CMK (cell line): ENCODE results near the gene ACSF2.
"Not testable (repeated sequence)": the region's sequence is repeated elsewhere in the genome, so short reads cannot be mapped to it uniquely, and the experiment has no call there.

Source experiments
- DNase-seq: peaks from one replicate; pipeline ENCODE4 v3.0.0-alpha.2; 2010; ENCODE audit warnings: low read depth

Gene ACSF2

DNA sequence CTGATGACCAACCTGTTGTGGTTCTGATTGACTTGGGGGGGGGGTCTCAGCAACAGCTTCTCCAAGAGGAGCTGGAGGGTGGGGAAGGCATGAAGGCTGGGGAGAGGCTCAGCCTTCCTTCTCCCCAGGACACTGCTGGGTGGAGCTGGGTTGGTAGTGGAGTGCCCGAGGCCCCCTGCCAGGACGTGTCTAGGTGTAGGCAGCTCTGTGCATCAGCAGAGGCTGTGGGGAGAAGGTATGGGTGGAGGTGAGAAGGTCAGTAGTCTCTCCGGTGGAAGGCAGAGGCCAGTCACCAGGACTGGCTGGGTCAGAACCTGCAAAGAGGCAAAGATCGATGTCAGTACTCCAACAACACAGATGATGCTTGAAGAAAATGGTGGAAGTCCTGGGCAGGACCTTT, 38.7 kb downstream of the ACSF2 start:
- DNase-seq = no peak

DNA sequence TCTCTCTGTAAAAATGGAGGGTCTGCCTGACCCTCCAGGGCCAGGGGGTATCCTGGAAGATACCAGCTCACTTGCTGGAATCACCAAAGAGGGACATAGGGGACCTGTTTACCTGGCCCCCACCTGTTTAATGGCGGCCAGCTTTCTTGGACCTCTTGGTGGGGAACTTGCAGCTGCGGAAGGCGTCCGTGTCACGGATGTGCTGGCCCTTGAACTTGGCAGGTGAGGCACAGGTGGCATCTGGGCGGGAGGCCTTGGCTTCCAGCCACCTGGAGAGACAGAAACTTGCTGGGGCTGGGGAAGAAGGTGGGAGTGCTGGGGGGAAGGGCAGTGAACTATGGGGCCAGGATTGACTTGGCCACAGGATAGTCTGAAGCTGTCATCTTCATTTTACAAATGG, 39.2 kb downstream of the ACSF2 start:
- no peak for DNase-seq

DNA sequence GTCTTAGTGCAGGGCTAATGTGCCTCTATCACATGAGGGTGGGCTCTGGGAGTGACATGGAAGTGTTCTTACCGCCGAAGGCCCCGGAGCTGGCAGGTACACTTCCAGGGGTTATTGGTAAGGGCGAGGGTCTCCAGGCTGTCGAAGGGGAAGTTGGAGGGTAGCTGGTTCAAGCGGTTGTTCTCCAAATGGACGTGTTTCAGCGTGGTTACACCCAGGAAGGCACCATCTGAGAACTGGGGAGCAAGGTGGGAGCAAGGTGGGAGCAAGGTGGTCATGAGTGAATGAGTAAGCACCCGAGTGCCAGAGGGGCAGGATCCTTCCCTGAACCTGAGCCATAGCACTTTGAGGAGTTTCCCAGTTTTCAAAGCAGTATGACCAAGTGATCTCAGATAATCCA, 39.6 kb downstream of the ACSF2 start:
- no peak for DNase-seq

DNA sequence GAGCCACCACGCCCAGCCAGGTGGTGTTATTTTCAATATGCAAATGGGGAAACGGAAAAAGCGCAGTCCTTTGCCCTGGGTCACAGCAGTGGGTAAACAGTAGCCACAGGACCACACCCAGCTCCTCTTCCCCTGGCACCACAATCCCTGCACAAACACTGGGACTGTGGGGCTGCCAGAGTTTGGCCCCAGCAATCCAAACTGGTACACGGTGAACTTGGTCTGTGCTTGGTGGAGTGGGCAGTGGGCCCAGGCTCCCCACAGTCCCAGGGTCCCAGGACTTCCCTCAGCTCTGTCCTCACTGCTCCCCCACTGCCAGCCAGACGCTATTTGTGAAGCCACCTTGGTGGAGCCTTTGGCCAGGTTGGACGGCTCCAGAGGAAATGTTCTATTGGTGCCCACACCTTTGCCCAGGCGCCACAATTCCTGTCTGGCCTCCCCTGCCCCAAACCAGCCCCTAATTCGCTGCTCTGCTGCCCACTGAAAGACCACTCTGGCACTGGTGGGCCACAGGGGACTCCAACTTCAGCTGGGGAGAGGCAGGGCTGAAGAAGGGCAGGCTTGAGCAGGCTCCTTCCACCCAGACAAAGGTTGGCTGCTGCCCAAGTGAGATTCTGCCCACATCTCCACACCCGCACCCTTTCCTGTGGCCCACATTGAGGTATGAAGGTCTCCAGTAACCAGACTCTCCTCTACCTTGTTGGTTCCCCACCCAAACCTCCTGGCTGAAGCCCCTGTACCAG, 40.5 kb downstream of the ACSF2 start:
- DNase-seq = no peak

GRCh38 chr17:50467114-50467854, 41.3 kb downstream of the ACSF2 start:
- DNase-seq = no peak

GRCh38 chr17:50467855-50468303, 41.9 kb downstream of the ACSF2 start:
- DNase-seq = no peak

DNA sequence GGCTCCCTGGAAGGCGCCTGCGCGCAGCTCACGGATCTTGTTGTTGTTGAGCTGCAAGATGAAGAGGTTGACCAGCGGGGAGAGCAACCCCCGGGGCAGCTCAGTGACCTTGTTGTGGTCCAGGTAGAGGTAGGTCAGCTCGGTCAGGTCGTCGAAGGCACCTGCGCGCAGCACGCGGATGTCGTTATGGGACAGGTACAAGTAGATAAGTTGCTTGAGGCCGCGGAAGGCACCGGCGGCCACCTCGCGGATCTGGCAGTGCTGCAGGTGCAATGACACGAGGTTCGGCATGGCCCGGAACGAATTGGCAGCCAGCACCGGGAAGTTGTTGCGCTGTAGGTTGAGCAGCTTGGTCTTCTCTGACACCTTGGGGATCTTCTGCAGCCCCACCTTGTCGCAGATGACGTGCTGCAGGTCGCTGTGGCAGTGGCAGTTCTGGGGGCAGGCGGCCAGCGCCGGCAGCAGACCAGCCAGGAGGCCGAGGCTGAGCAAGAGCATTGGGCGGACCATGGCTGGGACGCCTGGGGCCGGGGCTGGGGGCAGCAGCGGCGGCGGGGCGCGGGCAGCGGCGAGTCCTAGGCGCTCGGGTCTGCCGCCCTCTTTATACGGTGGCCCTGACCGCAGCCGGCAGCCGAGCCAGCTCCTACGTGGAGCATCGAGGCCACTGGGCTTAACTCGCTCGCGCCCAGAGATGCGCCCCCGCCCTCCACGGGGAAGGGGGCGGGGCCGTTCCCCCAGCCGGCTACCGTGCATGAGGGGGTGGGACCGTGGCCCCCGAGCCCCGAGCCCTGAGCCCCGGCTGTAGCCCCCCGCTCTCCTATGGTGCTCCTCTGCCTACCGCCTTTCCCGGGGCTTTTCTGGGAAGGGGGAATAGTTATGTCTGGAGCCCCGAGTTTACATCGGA, 42.5 kb downstream of the ACSF2 start, which contains the start of gene CHAD:
CHAD (minus strand) TSS at position 577 of the 904 bp plus-strand sequence; CDS start at position 510, 67 bp downstream.
- no peak for DNase-seq

DNA sequence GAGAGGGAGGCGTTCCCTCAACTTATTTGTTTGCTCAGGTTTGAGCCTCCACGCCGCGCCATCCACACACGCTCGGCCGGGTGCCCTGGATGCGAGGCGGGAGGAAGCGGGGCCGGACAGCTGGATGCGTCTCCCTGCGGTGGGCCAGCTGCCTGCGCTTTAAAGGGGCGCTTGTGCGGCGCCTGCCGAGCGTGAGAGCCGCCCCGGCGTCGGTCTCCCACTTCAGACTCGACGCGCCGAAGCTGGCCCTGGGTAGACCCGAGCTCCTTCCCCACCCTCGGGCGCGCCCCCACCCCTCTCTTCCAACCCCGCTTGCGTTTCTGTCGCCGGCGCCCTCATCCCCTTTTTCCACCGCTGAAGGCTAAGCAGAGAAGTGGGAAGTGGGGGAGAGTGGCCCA, 43.2 kb downstream of the ACSF2 start:
- no peak for DNase-seq

DNA sequence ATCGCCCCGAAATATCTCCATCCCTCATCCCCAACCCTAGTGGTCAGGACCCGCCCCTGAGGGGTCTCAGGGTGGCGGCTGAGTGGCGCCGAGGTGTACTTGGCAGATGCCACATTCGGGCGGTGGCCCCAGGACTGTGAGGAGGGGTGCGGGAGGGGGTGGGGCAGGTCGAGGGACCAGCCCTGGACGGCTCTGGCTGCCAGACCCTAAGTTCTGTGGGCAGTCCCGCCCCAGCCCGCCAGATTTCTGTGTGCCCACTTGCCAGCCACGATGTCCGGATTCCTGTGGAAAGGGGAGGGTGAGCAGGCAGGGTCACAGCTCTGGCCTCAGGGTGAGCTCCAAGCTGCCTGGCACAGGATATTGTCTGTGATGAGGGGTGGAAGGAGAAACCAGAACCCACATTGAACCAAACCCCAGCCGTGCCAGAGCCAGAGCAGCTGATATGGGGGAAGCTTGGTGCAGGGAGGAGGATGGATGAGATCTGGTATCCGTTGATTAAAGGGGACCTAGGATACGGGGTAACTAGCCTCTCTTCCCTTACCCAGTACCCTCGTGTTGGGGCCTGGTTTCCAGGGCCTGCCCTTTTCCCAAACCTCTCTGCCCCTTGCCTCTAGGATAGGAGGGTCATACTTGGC, 43.8 kb downstream of the ACSF2 start:
- DNase-seq = no peak

GRCh38 chr17:50470426-50470825, 44.4 kb downstream of the ACSF2 start:
- DNase-seq = no peak

DNA sequence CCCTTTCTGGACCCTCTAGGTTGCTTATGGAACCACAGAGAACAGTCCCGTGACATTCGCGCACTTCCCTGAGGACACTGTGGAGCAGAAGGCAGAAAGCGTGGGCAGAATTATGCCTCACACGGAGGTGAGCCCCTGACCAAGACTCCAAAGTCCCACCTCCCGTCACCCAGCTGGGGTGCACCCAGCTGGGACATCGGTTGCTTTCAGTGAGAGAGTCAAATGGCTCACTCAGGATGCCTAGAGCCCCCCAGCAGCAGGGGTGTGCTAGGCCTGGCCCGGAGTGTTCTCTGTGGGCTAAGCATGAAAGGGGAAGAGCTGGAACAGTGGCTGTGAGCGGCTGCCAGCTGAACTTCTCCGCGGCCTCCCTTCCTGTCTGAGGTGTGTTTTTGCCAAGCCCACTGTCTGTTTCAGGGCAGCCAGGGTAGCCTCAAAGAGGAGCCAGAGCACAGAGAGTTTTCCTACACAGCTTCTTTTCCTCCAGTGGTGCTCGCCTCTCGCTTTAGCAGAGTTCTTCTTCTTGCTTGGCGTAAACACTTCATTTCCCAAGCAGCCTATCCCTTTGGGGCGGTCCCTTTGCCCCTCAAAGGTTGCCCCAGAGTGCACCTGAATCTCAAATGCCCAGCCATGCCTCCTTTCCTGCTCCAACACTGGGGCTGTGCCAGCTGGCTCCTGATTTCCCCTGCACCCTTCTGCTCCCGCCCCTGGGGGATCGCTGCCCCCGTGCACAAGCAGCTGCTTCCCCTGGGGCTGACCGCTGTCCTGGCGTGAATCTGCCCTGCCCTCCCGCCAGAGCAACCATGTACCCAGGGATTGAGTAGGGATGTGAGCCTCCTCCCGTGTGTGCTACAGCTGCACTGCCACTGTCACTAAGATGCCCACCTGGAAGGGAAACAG, 45.2 kb downstream of the ACSF2 start:
- no peak for DNase-seq

- DNase-seq = no peak
These were observed 46.3 kb downstream of the ACSF2 start for GRCh38 chr17:50472286-50472685.

- not testable (repeated sequence) for DNase-seq
These were observed 46.7 kb downstream of the ACSF2 start for GRCh38 chr17:50472761-50473161.

- DNase-seq = no peak
These were observed 47.9 kb downstream of the ACSF2 start for GRCh38 chr17:50473901-50474300.

DNA sequence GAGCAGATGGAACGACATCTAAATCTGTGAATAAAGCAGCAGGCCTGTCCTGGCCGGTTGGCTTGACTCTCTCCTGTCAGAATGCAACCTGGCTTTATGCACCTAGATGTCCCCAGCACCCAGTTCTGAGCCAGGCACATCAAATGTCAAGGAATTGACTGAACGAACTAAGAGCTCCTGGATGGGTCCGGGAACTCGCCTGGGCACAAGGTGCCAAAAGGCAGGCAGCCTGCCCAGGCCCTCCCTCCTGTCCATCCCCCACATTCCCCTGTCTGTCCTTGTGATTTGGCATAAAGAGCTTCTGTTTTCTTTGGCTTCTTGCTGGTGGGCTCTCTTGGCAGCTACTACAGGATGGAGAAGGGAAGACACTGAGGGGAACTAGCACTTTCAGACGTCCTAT, 48.5 kb downstream of the ACSF2 start:
- DNase-seq = no peak

DNA sequence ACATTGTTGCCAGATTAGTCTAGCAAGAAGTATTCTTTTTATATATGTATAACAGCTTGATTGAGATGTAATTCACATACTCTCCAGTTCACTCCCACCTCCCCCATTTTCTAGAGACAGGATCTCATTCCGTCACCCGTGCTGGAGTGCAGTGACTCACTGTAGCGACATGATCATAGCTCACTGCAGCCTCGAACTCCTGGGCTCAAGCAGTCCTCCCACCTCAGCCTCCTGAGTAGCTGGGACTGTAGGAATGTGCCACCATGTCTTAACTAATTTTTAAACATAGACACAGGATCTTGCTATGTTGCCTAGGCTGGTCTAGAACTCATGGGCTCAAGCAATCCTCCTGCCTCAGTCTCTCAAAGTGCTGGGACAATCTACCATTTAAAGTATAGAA, 49.3 kb downstream of the ACSF2 start:
- no peak for DNase-seq

GRCh38 chr17:50475775-50476544, 49.9 kb downstream of the ACSF2 start:
- not testable (repeated sequence) for DNase-seq

DNA sequence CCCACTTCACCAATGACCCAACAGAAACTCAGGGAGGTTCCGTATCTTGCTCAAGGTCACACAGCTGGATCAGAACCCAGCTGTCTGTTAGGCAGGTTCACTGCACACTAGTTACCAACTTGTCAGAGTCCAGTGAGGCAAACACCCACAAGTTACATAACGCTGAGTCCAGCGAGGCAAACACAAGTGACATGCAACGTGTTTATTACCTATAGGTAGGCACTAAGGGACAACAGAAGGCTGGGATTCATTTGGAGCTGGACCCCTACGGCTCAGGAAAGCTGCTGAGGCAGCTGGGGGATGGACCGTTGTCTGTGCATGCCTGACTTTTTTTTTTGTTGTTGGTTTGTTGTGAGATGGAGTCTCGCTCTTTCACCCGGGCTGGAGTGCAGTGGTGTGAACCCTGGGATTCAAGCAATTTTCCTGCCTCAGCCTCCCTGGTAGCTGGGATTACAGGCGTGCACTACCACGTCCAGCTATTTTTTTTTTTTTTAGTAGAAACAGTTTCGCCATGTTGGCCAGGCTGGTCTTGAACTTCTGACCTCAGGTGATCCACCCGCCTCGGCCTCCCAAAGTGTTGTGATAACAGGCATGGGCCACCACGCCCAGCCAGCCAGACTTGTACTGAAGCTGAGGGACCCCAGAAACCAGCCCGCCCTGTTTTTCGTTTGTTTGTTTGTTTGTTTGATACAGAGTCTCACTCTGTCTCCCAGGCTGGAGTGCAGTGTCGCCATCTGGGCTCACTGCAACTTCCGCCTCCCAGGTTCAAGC, 50.7 kb downstream of the ACSF2 start:
- no peak for DNase-seq

GRCh38 chr17:50477976-50478375, 52.0 kb downstream of the ACSF2 start:
- no peak for DNase-seq
